Small intestine (tissue), 7 donors: ENCODE measurements around the gene RTL10. TPM values are rescaled to one million over a fixed set of nuclear protein-coding genes. Genes with fewer than 3 reads are reported as not detected.

Experiments used
- DNase-seq, 2 donors: peaks; one replicate each; pipeline versions ENCODE4 v3.0.0 to v3.0.0-alpha.2; 2013
- FAIRE-seq: peaks from 2 replicates; lab custom pipeline; 2012; peaks lifted over from hg19 to GRCh38; lab: Jason Lieb, UNC
- H3K27ac ChIP-seq, 3 donors: one replicate each; pipeline ENCODE4 v1.5.1; 2013; ENCODE audit warnings: low read length in 2 of 3, mild to moderate bottlenecking in 2 of 3, control low read depth in 1 of 3, inconsistent platforms in 1 of 3, low read depth in 1 of 3, moderate library complexity in 1 of 3
- H3K27me3 ChIP-seq, 3 donors: one replicate each; pipeline ENCODE4 v1.6.1; 2013; ENCODE audit warnings: low read length in 3 of 3, inconsistent platforms in 1 of 3; ENCODE audit not compliant: control insufficient read depth in 3 of 3, insufficient read depth in 3 of 3
- H3K36me3 ChIP-seq, 3 donors: one replicate each; pipeline ENCODE4 v1.6.1; 2013; ENCODE audit warnings: low read length in 3 of 3, inconsistent platforms in 1 of 3, low read depth in 1 of 3, mild to moderate bottlenecking in 1 of 3, moderate library complexity in 1 of 3; ENCODE audit not compliant: control insufficient read depth in 3 of 3, insufficient read depth in 2 of 3
- H3K4me1 ChIP-seq, 3 donors: one replicate each; pipeline ENCODE4 v1.6.1; 2013; ENCODE audit warnings: low read length in 2 of 3, inconsistent platforms in 1 of 3, low read depth in 1 of 3, mild to moderate bottlenecking in 1 of 3, moderate library complexity in 1 of 3; ENCODE audit not compliant: control insufficient read depth in 3 of 3, insufficient read depth in 2 of 3
- H3K4me3 ChIP-seq, 3 donors: one replicate each; pipeline ENCODE4 v1.5.1; 2013; ENCODE audit warnings: low read length in 3 of 3, control low read depth in 1 of 3, inconsistent platforms in 1 of 3, low read depth in 1 of 3, mild to moderate bottlenecking in 1 of 3, moderate library complexity in 1 of 3
- H3K9me3 ChIP-seq, 2 donors: one replicate each; pipeline ENCODE4 v1.6.1; 2013; ENCODE audit warnings: low read depth in 1 of 2, low read length in 1 of 2; ENCODE audit not compliant: control insufficient read depth in 2 of 2, insufficient read depth in 1 of 2
- WGBS, 3 donors: extraction: QIAGEN DNeasy Blood & Tissue Kit; methylation state at CpG; one replicate each; pipeline ENCODE4 v1.1.7; 2013; 5-methylcytosine and 5-hydroxymethylcytosine counted together
- polyA plus RNA-seq, 4 donors: library from polyadenylated mRNA; stranded (reverse) in 3 of 4; unstranded in 1 of 4; fragments of 200-250 nt in 3 of 4; fragments of 120-200 nt in 1 of 4; gene quantifications; one replicate each; pipeline versions ENCODE4 v1.2.1 to v1.2.3, GENCODE V29; 2013
- donor health status: healthy with polysubstance abuse.
- donor health status: control.
- donor health status: control.
- donor health status: Bipolar disorder and iron deficiency.
- donor health status: healthy.

Gene RTL10
- polyA plus RNA-seq, 4 donors, result 9.7 to 30.6 (median 22.3) TPM

DNA sequence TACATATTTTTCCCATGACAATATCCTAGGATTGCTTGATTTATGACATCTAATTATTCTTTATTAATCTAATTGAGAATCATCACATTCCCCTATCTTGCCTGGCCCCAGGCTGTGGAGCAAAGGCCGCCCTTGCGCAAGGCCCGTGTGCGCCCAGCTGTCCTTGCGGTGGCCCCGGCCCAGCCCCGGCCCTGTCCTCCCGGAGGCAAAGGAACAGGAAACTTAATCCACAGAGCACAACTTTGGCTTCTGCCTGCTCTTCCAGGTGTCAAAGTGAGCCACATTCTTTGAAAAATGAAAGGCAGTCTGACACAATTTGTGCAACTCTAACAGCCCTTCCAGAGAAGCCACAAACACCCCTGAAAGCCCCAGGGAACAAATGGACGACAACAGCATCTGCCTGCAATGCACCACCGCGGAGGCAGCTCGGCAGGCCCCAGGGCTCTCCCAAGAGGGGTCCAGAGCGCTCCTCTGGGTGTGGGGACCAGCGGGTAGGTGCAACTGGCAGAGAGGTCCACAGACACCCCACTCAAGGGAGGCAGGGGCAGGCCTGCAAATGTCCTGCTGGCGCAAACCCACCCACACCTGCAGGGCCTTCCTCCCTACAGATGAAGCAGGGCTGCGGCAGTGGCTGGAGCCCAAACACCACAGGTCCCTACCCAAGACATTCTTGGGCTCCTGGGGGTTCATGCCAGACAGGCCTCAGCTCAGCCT, 30.3 kb downstream of the RTL10 start:
- no peak for FAIRE-seq
- peak; percentile 82 to 89 for DNase-seq
- Histone ChIP-seq H3K27me3 (no peaks in the 10 kb centered on the region), H3K27ac (peak overlapping the region; percentile 57 to 87 (median 71)), H3K4me1 (peaks cover 2 to 22% (median 10%) of the 10 kb centered on the region in 3 donors), H3K36me3 (peaks cover 0 to 13% (median 0%) of the 10 kb centered on the region in 3 donors), H3K9me3 (no peaks in the 10 kb centered on the region), H3K4me3 (no peak overlapping the region)
- WGBS, 3 donors, result 39 to 63% (median 57%) methylated on average over 16 of the region's 16 CpGs

GRCh38 chr22:19823902-19824211, 30.8 kb downstream of the RTL10 start:
- H3K36me3 ChIP-seq, result peaks cover 0 to 13% (median 0%) of the 10 kb centered on the region in 3 donors
- no peaks in the 10 kb centered on the region for H3K27me3 ChIP-seq
- H3K27ac ChIP-seq, result peak overlapping the region; percentile 38 to 71 (median 70)
- DNase-seq (peak; percentile 74 to 87), FAIRE-seq (no peak)
- no peaks in the 10 kb centered on the region for H3K9me3 ChIP-seq
- H3K4me1 ChIP-seq, result peaks cover 2 to 22% (median 10%) of the 10 kb centered on the region in 3 donors
- 27 to 61% (median 28%) methylated on average over 9 of the region's 9 CpGs for WGBS, 3 donors
- no peak overlapping the region for H3K4me3 ChIP-seq

DNA sequence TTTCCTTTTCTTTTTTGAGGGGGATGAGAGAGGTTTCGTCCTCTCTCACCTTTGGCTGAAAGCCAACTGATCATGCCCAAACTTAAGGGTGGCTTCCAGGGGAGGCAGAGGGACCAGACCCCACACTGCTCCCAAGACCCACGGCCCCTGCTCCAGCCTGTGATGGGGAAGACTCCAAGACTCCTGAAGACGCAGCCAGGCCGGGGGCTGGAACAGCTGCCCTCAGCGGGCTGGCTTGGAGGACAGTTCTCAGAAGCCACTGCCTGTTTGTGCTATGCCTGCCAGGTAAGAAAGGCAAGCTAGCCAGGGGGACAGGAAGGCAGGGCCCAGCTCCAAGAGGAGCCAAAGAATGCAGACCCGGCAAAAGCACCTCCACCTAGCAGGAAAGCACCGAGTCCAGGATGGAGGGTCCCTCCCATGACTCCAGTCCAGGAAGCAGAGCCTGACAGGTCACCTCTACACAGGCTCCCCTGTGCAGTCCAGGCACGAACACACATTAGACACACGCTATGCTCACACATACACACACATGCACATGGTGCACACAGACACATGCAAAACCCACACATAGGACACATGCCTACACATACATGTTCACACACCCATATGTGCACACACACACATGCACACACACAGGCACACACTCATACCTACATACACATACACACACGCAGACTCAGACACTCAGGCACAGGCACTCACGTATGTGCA, 31.3 kb downstream of the RTL10 start:
- WGBS, 3 donors, result 32 to 68% (median 48%) methylated on average over 11 of the region's 11 CpGs
- FAIRE-seq (no peak), DNase-seq (no peak)

GRCh38 chr22:19822301-19823117, 32.2 kb downstream of the RTL10 start:
- Histone ChIP-seq H3K4me3 (no peak overlapping the region), H3K4me1 (peaks cover 2 to 22% (median 10%) of the 10 kb centered on the region in 3 donors), H3K27me3 (no peaks in the 10 kb centered on the region), H3K9me3 (no peaks in the 10 kb centered on the region), H3K36me3 (peaks cover 0 to 15% (median 0%) of the 10 kb centered on the region in 3 donors), H3K27ac (peak overlapping the region in 1 of 3 donors; percentile 70)
- DNase-seq (peak in 1 of 2 donors; percentile 79), FAIRE-seq (no peak)
- WGBS, 3 donors, result 51 to 81% (median 61%) methylated on average over 16 to 18 of the region's 18 CpGs

More for the DNA sequence above, 31.3 kb downstream of the RTL10 start:
- Histone ChIP-seq H3K4me1 (peaks cover 2 to 22% (median 10%) of the 10 kb centered on the region in 3 donors), H3K4me3 (no peak overlapping the region), H3K27ac (peak overlapping the region; percentile 38 to 70 (median 46)), H3K36me3 (peaks cover 0 to 14% (median 0%) of the 10 kb centered on the region in 3 donors), H3K27me3 (no peaks in the 10 kb centered on the region), H3K9me3 (no peaks in the 10 kb centered on the region)

DNA sequence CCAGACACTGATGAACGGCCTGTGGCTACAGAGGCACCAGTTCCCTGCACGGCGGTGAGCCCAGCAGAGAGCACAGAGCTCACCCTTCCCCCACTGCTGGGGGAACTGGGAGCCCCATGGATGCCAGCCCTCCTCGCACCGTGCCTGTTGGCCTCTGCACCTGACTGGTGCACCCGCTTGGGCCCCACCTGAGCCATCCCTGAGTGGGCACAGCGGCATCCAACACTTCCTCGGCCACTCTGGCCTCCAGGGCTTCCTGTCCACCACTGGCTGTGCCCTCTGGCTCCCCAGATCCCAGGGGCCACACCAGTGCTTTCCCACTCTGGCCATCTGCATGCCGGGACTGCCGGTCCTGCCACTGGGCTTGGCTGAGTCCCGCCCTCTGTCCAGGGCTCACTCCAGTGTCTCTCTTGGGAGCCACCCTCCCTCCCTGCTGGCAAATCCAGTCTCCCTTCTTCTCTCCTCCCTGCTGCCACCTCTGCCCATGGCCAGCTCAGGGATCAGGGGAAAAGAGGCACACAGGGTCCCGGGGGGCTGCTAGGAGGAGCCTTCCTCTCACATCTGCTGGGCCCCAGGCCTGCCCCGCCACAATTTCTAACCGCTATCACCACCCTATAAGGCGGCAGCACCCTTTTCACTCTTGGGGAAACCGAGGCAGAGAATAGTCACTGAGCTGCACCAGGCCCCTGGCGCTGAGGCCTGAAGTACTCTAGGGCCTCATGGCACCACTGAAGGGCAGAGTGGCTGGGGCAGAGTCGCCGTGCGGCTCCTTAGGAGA, 33.0 kb downstream of the RTL10 start:
- peaks cover 2 to 22% (median 10%) of the 10 kb centered on the region in 3 donors for H3K4me1 ChIP-seq
- FAIRE-seq (no peak), DNase-seq (no peak)
- H3K36me3 ChIP-seq, result peaks cover 0 to 15% (median 0%) of the 10 kb centered on the region in 3 donors
- no peaks in the 10 kb centered on the region for H3K27me3 ChIP-seq
- 89 to 92% (median 91%) methylated on average over 18 to 20 of the region's 20 CpGs for WGBS, 3 donors
- H3K9me3 ChIP-seq, result no peaks in the 10 kb centered on the region
- no peak overlapping the region for H3K27ac ChIP-seq
- H3K4me3 ChIP-seq, result no peak overlapping the region

- Histone ChIP-seq H3K4me1 (peaks cover 2 to 22% (median 10%) of the 10 kb centered on the region in 3 donors), H3K4me3 (no peak overlapping the region), H3K9me3 (no peaks in the 10 kb centered on the region), H3K27me3 (no peaks in the 10 kb centered on the region), H3K36me3 (peaks cover 0 to 15% (median 0%) of the 10 kb centered on the region in 3 donors), H3K27ac (no peak overlapping the region)
- no peak for FAIRE-seq
- 93 to 95% (median 94%) methylated on average over 17 to 18 of the region's 18 CpGs for WGBS, 3 donors
- DNase-seq, result no peak
Observed at GRCh38 chr22:19820880-19821522, 33.7 kb downstream of the RTL10 start.

- H3K4me3 ChIP-seq, result no peak overlapping the region
- 94 to 96% (median 96%) methylated on average over 21 of the region's 21 CpGs for WGBS, 3 donors
- H3K36me3 ChIP-seq, result peaks cover 0 to 15% (median 0%) of the 10 kb centered on the region in 3 donors
- no peak overlapping the region for H3K27ac ChIP-seq
- no peaks in the 10 kb centered on the region for H3K9me3 ChIP-seq
- DNase-seq (no peak), FAIRE-seq (no peak)
- no peaks in the 10 kb centered on the region for H3K27me3 ChIP-seq
- peaks cover 2 to 22% (median 10%) of the 10 kb centered on the region in 3 donors for H3K4me1 ChIP-seq
Observed at GRCh38 chr22:19819911-19820879, 34.5 kb downstream of the RTL10 start.
